Ovary (tissue), 9 donors: ENCODE data around the gene CD9. TPM values are rescaled to one million over a fixed set of nuclear protein-coding genes. Genes with fewer than 3 reads are reported as not detected.

Source experiments
- DNase-seq, 5 donors: peaks; one replicate each; pipeline ENCODE4 v3.0.0-alpha.2; 2019 to 2020
- H3K27ac ChIP-seq, 2 donors: fragments of 200-600 bp; one replicate each; pipeline versions ENCODE4 v1.5.1 to v1.8.0; 2019 to 2022
- H3K27me3 ChIP-seq: fragments of 200-600 bp; one replicate; pipeline ENCODE4 v1.8.0; 2022
- H3K36me3 ChIP-seq: fragments of 200-600 bp; sonication (generic); one replicate; pipeline ENCODE4 v1.5.1; 2019
- H3K4me1 ChIP-seq: one replicate; pipeline ENCODE4 v1.8.1; 2013; ENCODE audit warnings: mild to moderate bottlenecking, moderate library complexity; ENCODE audit not compliant: insufficient read depth
- H3K4me3 ChIP-seq: fragments of 200-600 bp; sonication (generic); one replicate; pipeline ENCODE4 v1.5.1; 2017
- H3K9me3 ChIP-seq, 2 donors: fragments of 200-600 bp in 1 of 2; sonication (generic) in 1 of 2; one replicate each; pipeline versions ENCODE4 v1.5.1 to v1.8.1; 2013 to 2019; ENCODE audit warnings: mild to moderate bottlenecking in 1 of 2, moderate library complexity in 1 of 2
- EP300 ChIP-seq: sonication (generic); formaldehyde crosslinking; IDR thresholded peaks from one replicate; pipeline ENCODE4 v1.6.1; 2017; ENCODE audit warnings: antibody characterized with exemption
- POLR2A ChIP-seq: fragments of 450-650 bp; IDR thresholded peaks from one replicate; pipeline ENCODE4 v1.6.1; 2017; ENCODE audit warnings: antibody characterized with exemption, mild to moderate bottlenecking, moderate library complexity
- WGBS, 3 donors: extraction: QIAGEN DNeasy Blood & Tissue Kit in 1 of 3; methylation state at CpG; one replicate each; pipeline versions ENCODE4 v1.1.5 to v1.1.7; 2013 to 2017; 5-methylcytosine and 5-hydroxymethylcytosine counted together
- intact Hi-C, 4 donors: fragments of 100-400 bp; cut with DNase I; formaldehyde crosslinking; loops; one replicate each; pipeline versions ENCODE4 v1.11.0 to v1.15.1; 2022 to 2023
- polyA plus RNA-seq, 2 donors: library from polyadenylated mRNA; stranded (reverse); fragments of 200-250 nt in 1 of 2; fragments of 350-450 nt in 1 of 2; fragmentation: Illumina TruSeq in 1 of 2; extraction: RNeasy Lipid Tissue Mini Kit (QIAGEN cat#74804) in 1 of 2; gene quantifications; one replicate each; pipeline ENCODE4 v1.2.3, GENCODE V29; 2013 to 2014
- total RNA-seq, 7 donors: library from RNA; depleted of rRNA in 2 of 7; stranded (reverse); fragments of >200 nt in 2 of 7; fragmentation: NEBNext Ultra II Directional in 3 of 7; extraction: Animal tissue kit (Norgen Biotek cat#: 25700) in 3 of 7; gene quantifications; one replicate each; pipeline versions ENCODE4 v1.1.0 to v1.2.4, GENCODE V29; 2016 to 2023
- TF ChIP-seq, protein P1 (sequence below), 3 donors: fragments of 450-650 bp in 2 of 3; fragments of 200-600 bp in 1 of 3; IDR thresholded peaks; one replicate each; pipeline versions ENCODE4 v1.5.1 to v1.8.0; 2016 to 2022; ENCODE audit warnings: antibody characterized with exemption in 3 of 3, mild to moderate bottlenecking in 1 of 3
- donor health status: DM: no; HTN: no; CAD: no; lungs with moderate emphysema.
- donor health status: DM: no; HTN: no; CAD: no.
- donor health status: Bipolar disorder and iron deficiency.
- donor health status: DM: yes; HTN: yes; CAD: no.
- donor health status: DM: no; HTN: no; CAD: no.
- donor health status: DM: yes; HTN: yes; CAD: no.

CD9 gene
- total and polyA plus RNA-seq, 9 donors, result 23.9 to 372 (median 60.7) TPM

DNA sequence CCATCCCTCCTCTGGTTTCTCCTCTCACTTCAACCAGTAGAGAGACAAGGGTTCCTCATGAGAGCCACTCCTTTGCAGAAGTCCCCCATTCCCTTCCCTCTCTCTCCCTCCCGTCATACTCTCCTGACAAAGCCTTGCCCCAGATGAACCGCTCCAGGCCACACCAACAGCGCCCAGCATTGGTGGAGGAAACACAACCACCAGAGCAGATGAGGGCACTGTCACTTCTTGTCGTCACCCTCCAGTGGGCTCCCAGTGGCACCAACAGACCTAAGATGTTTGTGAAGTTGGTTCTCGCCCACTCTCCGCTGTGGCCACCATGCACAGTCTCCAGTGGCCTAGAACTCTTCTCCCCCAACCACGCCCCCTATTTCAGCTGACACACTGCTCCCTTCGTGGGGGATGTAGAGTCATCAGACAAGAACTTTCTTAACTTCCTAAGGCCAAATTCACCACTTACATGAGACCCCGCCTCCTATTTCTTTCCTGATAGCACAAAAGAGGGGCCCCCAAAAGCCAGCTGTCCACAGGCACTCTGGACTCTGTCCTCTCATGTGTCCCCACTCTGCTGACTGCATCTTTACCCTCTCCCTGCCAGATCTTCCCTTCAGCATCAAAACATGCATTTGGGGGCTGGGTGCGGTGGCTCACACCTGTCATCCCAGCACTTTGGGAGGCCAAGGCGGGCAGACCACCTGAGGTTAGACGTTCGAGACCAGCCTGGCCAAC, 81.0 kb downstream of the CD9 start:
- Histone ChIP-seq H3K27ac (no peak overlapping the region), H3K9me3 (no peaks in the 10 kb centered on the region), H3K4me3 (no peak overlapping the region), H3K36me3 (no peaks in the 10 kb centered on the region), H3K4me1 (peaks cover 8% of the 10 kb centered on the region), H3K27me3 (no peaks in the 10 kb centered on the region)
- 94 to 96% (median 95%) methylated on average over 13 of the region's 13 CpGs for WGBS, 3 donors
- TF ChIP-seq, protein P1, sequence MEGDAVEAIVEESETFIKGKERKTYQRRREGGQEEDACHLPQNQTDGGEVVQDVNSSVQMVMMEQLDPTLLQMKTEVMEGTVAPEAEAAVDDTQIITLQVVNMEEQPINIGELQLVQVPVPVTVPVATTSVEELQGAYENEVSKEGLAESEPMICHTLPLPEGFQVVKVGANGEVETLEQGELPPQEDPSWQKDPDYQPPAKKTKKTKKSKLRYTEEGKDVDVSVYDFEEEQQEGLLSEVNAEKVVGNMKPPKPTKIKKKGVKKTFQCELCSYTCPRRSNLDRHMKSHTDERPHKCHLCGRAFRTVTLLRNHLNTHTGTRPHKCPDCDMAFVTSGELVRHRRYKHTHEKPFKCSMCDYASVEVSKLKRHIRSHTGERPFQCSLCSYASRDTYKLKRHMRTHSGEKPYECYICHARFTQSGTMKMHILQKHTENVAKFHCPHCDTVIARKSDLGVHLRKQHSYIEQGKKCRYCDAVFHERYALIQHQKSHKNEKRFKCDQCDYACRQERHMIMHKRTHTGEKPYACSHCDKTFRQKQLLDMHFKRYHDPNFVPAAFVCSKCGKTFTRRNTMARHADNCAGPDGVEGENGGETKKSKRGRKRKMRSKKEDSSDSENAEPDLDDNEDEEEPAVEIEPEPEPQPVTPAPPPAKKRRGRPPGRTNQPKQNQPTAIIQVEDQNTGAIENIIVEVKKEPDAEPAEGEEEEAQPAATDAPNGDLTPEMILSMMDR (IDR thresholded peaks at IDR 0.05), result no peak
- TF ChIP-seq EP300 (no peak), POLR2A (no peak)
- no peak for DNase-seq
- intact Hi-C loops, result loop anchor here (5.0 to 10.0 kb wide), 4 partner anchors 216 to 294 kb away; no protein-coding TSS in a partner anchor

DNA sequence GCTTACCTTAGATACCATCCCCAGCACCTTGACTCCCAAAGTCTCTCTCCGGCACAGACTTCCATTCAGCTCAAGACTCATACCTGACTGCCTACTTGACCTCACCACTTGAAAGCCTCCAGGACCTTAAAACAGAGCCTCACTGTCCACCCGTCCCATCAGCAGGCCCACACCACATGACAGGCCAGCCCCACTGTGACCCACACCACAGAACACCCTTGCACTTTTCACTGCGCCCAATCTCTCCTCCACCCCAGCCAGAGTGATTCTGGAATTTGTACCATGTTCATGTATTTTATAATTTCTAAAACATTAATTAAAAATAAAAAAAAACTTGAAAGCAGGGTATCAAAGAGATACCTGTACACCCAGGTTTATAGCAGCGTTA, 82.2 kb downstream of the CD9 start:
- 92 to 97% (median 97%) methylated on average over 4 of the region's 4 CpGs for WGBS, 3 donors
- Histone ChIP-seq H3K36me3 (no peaks in the 10 kb centered on the region), H3K27me3 (no peaks in the 10 kb centered on the region), H3K27ac (no peak overlapping the region), H3K4me1 (peaks cover 8% of the 10 kb centered on the region), H3K9me3 (no peaks in the 10 kb centered on the region), H3K4me3 (no peak overlapping the region)
- TF ChIP-seq, protein P1 (IDR thresholded peaks at IDR 0.05), result no peak
- TF ChIP-seq POLR2A, result no peak
- TF ChIP-seq EP300, result no peak
- intact Hi-C loops, result loop anchor here (5.0 to 10.0 kb wide), 4 partner anchors 218 to 295 kb away; no protein-coding TSS in a partner anchor
- DNase-seq, result no peak

DNA sequence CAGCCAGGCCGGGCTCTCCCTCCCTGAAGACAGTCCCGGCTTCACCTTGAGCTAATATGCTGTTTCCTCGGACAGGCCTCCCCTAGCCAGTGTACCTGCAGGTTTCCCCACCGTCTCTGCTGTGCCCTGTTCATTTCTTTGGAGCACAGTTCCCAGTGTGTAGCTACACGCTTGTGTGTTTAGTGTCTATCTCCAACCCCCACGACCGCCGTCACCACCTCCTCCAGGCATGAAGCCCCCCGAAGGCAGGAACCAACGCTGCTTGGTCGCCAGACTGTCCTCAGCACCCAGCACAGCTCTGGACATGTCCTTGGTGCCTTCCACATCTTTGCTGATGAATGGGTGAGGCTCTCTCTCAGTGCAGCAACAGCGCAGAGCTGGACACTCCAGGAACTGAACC, 84.1 kb downstream of the CD9 start:
- Histone ChIP-seq H3K4me1 (peaks cover 5% of the 10 kb centered on the region), H3K4me3 (no peak overlapping the region), H3K27me3 (no peaks in the 10 kb centered on the region), H3K36me3 (no peaks in the 10 kb centered on the region), H3K27ac (no peak overlapping the region), H3K9me3 (no peaks in the 10 kb centered on the region)
- peak in 1 of 5 donors; percentile 29 for DNase-seq
- WGBS, 3 donors, result 84 to 88% (median 87%) methylated on average over 12 of the region's 12 CpGs
- intact Hi-C loops, result loop anchor here (2.0 to 10.0 kb wide), 5 partner anchors 89 to 297 kb away; no protein-coding TSS in a partner anchor
- TF ChIP-seq POLR2A, result no peak
- TF ChIP-seq, protein P1 (IDR thresholded peaks at IDR 0.05), result no peak
- TF ChIP-seq EP300, result no peak

DNA sequence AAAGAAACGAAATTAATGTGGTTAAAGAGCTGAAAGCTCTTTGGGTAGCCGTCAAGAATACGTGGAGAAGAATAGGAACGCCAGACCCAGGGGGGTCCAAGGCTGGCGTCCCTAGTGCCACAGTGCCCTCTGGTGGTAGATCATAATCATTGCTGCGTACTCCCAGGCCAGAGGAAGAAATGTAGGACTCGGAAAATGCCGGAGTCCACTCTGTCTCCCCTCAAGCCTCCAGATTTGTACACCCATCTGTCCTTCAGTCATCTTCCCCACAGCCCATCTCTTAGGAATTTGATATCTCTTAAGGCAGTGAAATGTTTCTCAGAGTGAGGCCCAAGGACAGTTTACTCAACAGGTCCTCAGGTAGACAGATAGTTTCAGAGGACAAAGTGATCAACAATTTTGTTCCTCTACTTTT, 84.9 kb downstream of the CD9 start:
- TF ChIP-seq POLR2A, result no peak
- TF ChIP-seq, protein P1 (IDR thresholded peaks at IDR 0.05), result peak; percentile 84 to 89 (median 85)
- H3K27ac ChIP-seq, result no peak overlapping the region
- no peaks in the 10 kb centered on the region for H3K9me3 ChIP-seq
- peaks cover under 1% of the 10 kb centered on the region for H3K4me1 ChIP-seq
- H3K4me3 ChIP-seq, result no peak overlapping the region
- DNase-seq, result peak; percentile 52 to 72 (median 69)
- no peaks in the 10 kb centered on the region for H3K36me3 ChIP-seq
- H3K27me3 ChIP-seq, result no peaks in the 10 kb centered on the region
- WGBS, 3 donors, result 2 to 4% (median 3%) methylated on average over 8 of the region's 8 CpGs
- intact Hi-C loops, result loop anchor here in 3 of 4 donors (2.0 to 10.0 kb wide), 4 partner anchors 90 to 290 kb away; no protein-coding TSS in a partner anchor
